Heart left ventricle (tissue), 13 donors: ENCODE data around the gene SLC9A9.

ENCODE experiments used
- CTCF ChIP-seq, 12 donors: fragments of 200-600 bp; sonication (generic) in 4 of 12; IDR thresholded peaks; one replicate each; pipeline versions ENCODE4 v1.5.0 to v1.8.0; 2018 to 2022; ENCODE audit warnings: antibody characterized with exemption in 12 of 12, mild to moderate bottlenecking in 5 of 12
- POLR2A ChIP-seq, 2 donors: fragments of 450-650 bp; IDR thresholded peaks; one replicate each; pipeline ENCODE4 v1.6.1; 2017; ENCODE audit warnings: antibody characterized with exemption in 2 of 2, mild to moderate bottlenecking in 2 of 2, moderate library complexity in 2 of 2
- donor health status: ischemic (EF 13 %, LVEDD 7.1; RV severe dilation, severe dysfunction).
- donor health status: DM: no; HTN: yes; CAD: no.
- donor health status: DM: no; HTN: no; CAD: no.
- donor health status: ischemic (EF 25% LVEDD 6.9; RV normal size, moderate dysfunction).
- donor health status: ischemic (EF 25% LVEDD 5.7; RV mildly dilated, moderate dysfunction).
- donor health status: ischemic (EF 35%, LVEDD 5.7; RV mildly dilated, moderate dysfunction).
- donor health status: nonischemic (EF 11% LVEDD 7.7; RV severe dilation, severe dysfunction).
- donor health status: DM: yes; HTN: yes; CAD: no.
- donor health status: PGD.
- donor health status: ischemic (EF 29% LVEDD 5.4; RV normal size, mild dysfunction).
- donor health status: nonischemic (EF 23%, LVEDD 6.1; RV moderate dilation, normal function).

- TF ChIP-seq CTCF (IDR thresholded peaks at IDR 0.05) (no peak), POLR2A (IDR thresholded peaks at IDR 0.05) (no peak)
These were observed 547.0 kb downstream of the SLC9A9 start for GRCh38 chr3:143301031-143301901.
